Suprapubic skin (tissue), 4 donors: Measurements from ENCODE around the gene EIF2AK3.
A peak's percentile ranks its signal among the peaks of the same experiment; 100 is the strongest.

Experiments used
- EP300 ChIP-seq: sonication (generic); formaldehyde crosslinking; IDR thresholded peaks from one replicate; pipeline ENCODE4 v1.6.1; 2017; ENCODE audit warnings: antibody characterized with exemption
- POLR2A ChIP-seq, 2 donors: fragments of 450-650 bp; IDR thresholded peaks; one replicate each; pipeline ENCODE4 v1.6.1; 2017; ENCODE audit warnings: antibody characterized with exemption in 2 of 2, mild to moderate bottlenecking in 2 of 2, moderate library complexity in 2 of 2
- POLR2AphosphoS5 ChIP-seq, 3 donors: sonication (generic); formaldehyde crosslinking; IDR thresholded peaks; one replicate each; pipeline ENCODE4 v1.6.1; 2017; ENCODE audit warnings: antibody characterized with exemption in 3 of 3
- TF ChIP-seq, protein P1 (sequence below), 2 donors: fragments of 200-600 bp in 1 of 2; fragments of 450-650 bp in 1 of 2; sonication (generic) in 1 of 2; IDR thresholded peaks; one replicate each; pipeline ENCODE4 v1.5.1; 2016 to 2019; ENCODE audit warnings: antibody characterized with exemption in 2 of 2, mild to moderate bottlenecking in 1 of 2, moderate library complexity in 1 of 2

DNA sequence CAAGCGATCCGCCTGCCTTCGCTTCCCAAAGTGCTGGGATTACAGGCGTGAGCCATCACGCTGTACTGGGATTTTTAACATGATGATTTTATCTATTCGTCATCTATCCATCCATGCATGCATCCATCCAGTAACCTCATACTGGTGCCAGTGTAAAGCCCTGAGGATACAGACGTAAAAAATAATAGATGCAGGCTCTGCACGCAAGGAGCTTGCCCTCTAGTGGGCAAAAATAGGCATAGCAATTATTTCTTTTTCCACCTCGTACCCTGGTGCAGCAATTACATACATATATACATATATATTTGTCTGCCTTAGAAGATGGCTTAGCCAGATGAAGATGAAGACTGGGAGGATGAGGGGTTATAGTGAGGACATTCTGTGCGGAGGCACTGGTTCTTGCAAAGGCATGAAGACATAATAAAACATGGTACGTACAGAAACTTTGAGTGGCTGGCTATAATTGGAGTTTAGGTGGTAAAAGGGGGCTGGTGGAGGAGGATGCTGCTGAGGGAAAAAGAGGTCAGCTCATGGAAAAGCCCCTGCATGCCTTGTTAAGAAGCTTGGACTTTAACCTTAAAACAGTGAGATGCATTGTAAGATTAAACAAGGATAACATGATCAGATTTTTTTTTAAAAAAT lies 44.6 kb upstream of the EIF2AK3 start:
- TF ChIP-seq, protein P1, sequence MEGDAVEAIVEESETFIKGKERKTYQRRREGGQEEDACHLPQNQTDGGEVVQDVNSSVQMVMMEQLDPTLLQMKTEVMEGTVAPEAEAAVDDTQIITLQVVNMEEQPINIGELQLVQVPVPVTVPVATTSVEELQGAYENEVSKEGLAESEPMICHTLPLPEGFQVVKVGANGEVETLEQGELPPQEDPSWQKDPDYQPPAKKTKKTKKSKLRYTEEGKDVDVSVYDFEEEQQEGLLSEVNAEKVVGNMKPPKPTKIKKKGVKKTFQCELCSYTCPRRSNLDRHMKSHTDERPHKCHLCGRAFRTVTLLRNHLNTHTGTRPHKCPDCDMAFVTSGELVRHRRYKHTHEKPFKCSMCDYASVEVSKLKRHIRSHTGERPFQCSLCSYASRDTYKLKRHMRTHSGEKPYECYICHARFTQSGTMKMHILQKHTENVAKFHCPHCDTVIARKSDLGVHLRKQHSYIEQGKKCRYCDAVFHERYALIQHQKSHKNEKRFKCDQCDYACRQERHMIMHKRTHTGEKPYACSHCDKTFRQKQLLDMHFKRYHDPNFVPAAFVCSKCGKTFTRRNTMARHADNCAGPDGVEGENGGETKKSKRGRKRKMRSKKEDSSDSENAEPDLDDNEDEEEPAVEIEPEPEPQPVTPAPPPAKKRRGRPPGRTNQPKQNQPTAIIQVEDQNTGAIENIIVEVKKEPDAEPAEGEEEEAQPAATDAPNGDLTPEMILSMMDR (IDR thresholded peaks at IDR 0.05): peak; percentile 54 to 82
- TF ChIP-seq EP300 (no peak), POLR2A (IDR thresholded peaks at IDR 0.05) (no peak), POLR2AphosphoS5 (IDR thresholded peaks at IDR 0.05) (no peak)
